ENCODE data around the gene IFNG. TPM values are rescaled to one million over a fixed set of nuclear protein-coding genes. Genes with fewer than 3 reads are reported as not detected.

Gene IFNG
- total RNA-seq, 2 donors from 2014 or later: not detected

GRCh38 chr12:68158432-68158831, 1.1 kb downstream of the IFNG start:
- ATAC-seq (no peak), DNase-seq (no peak)
- Histone ChIP-seq H3K27me3 (no peaks in the 10 kb centered on the region), H3K4me1 (no peaks in the 10 kb centered on the region), H3K9me3 (no peaks in the 10 kb centered on the region), H3K27ac (no peak overlapping the region), H3K4me3 (no peak overlapping the region), H3K36me3 (replicated peaks in 1 of 2; ENCODE audit: insufficient read depth in 1 of 2, low read depth in 2 of 2) (no peaks in the 10 kb centered on the region)
- intact Hi-C loops (cut with DNase I): no loop called here
- TF ChIP-seq CTCF (IDR thresholded peaks at IDR 0.05): peak in 6 of 7 experiments; percentile 18 to 46 (median 37)
- no peak for TF ChIP-seq POLR2A (IDR thresholded peaks at IDR 0.05)
- 16 to 17% methylated on average over 2 of the region's 2 CpGs for WGBS, 2 donors

- Histone ChIP-seq H3K36me3 (replicated peaks in 1 of 2; ENCODE audit: insufficient read depth in 1 of 2, low read depth in 2 of 2) (no peaks in the 10 kb centered on the region), H3K4me1 (no peaks in the 10 kb centered on the region), H3K27ac (no peak overlapping the region), H3K27me3 (no peaks in the 10 kb centered on the region), H3K4me3 (no peak overlapping the region), H3K9me3 (no peaks in the 10 kb centered on the region)
- no peak for TF ChIP-seq CTCF (IDR thresholded peaks at IDR 0.05)
- TF ChIP-seq POLR2A (IDR thresholded peaks at IDR 0.05): no peak
- DNase-seq: no peak
- ATAC-seq: no peak
- 48 to 54% methylated on average over 4 of the region's 4 CpGs for WGBS, 2 donors
- intact Hi-C loops (cut with DNase I): no loop called here
These were observed 2.2 kb downstream of the IFNG start for GRCh38 chr12:68157380-68157779.

- DNase-seq (no peak), ATAC-seq (no peak)
- H3K27ac ChIP-seq: no peak overlapping the region
- no peaks in the 10 kb centered on the region for H3K36me3 ChIP-seq (replicated peaks in 1 of 2; ENCODE audit: insufficient read depth in 1 of 2, low read depth in 2 of 2)
- H3K4me3 ChIP-seq: no peak overlapping the region
- H3K4me1 ChIP-seq: no peaks in the 10 kb centered on the region
- 32 to 50% methylated on average over 1 of the region's 1 CpG for WGBS, 2 donors
- TF ChIP-seq CTCF (IDR thresholded peaks at IDR 0.05) (no peak), POLR2A (IDR thresholded peaks at IDR 0.05) (no peak)
- intact Hi-C loops (cut with DNase I): no loop called here
- H3K27me3 ChIP-seq: no peaks in the 10 kb centered on the region
- H3K9me3 ChIP-seq: no peaks in the 10 kb centered on the region
These were observed 2.9 kb downstream of the IFNG start for GRCh38 chr12:68156636-68157035.

- no peak overlapping the region for H3K4me3 ChIP-seq
- no peak overlapping the region for H3K27ac ChIP-seq
- intact Hi-C loops (cut with DNase I): no loop called here
- no peak for TF ChIP-seq POLR2A (IDR thresholded peaks at IDR 0.05)
- TF ChIP-seq CTCF (IDR thresholded peaks at IDR 0.05): no peak
- DNase-seq (no peak), ATAC-seq (no peak)
- no peaks in the 10 kb centered on the region for H3K4me1 ChIP-seq
- no peaks in the 10 kb centered on the region for H3K36me3 ChIP-seq (replicated peaks in 1 of 2; ENCODE audit: insufficient read depth in 1 of 2, low read depth in 2 of 2)
- 29 to 31% methylated on average over 1 of the region's 1 CpG for WGBS, 2 donors
- no peaks in the 10 kb centered on the region for H3K9me3 ChIP-seq
- H3K27me3 ChIP-seq: no peaks in the 10 kb centered on the region
These were observed 4.8 kb downstream of the IFNG start for GRCh38 chr12:68154779-68155178.

- intact Hi-C loops (cut with DNase I): no loop called here
- WGBS, 2 donors: 68 to 69% methylated on average over 7 of the region's 7 CpGs
These were observed 11.1 kb downstream of the IFNG start for GRCh38 chr12:68148261-68148951.

More at GRCh38 chr12:68148261-68148951, 11.1 kb downstream of the IFNG start:
- TF ChIP-seq POLR2A (IDR thresholded peaks at IDR 0.05) (no peak), CTCF (IDR thresholded peaks at IDR 0.05) (no peak)
- Histone ChIP-seq H3K4me1 (no peaks in the 10 kb centered on the region), H3K27ac (no peak overlapping the region), H3K9me3 (no peaks in the 10 kb centered on the region), H3K36me3 (replicated peaks in 1 of 2; ENCODE audit: insufficient read depth in 1 of 2, low read depth in 2 of 2) (no peaks in the 10 kb centered on the region), H3K27me3 (no peaks in the 10 kb centered on the region), H3K4me3 (no peak overlapping the region)
- DNase-seq (no peak), ATAC-seq (no peak)

Data from body of pancreas (tissue), 4 donors.